ENCODE measurements around the gene LEFTY1.
A peak's percentile ranks its signal among the peaks of the same experiment; 100 is the strongest.
"Not testable (repeated sequence)": the region's sequence is repeated elsewhere in the genome, so short reads cannot be mapped to it uniquely, and the experiment has no call there.

Gene LEFTY1

DNA sequence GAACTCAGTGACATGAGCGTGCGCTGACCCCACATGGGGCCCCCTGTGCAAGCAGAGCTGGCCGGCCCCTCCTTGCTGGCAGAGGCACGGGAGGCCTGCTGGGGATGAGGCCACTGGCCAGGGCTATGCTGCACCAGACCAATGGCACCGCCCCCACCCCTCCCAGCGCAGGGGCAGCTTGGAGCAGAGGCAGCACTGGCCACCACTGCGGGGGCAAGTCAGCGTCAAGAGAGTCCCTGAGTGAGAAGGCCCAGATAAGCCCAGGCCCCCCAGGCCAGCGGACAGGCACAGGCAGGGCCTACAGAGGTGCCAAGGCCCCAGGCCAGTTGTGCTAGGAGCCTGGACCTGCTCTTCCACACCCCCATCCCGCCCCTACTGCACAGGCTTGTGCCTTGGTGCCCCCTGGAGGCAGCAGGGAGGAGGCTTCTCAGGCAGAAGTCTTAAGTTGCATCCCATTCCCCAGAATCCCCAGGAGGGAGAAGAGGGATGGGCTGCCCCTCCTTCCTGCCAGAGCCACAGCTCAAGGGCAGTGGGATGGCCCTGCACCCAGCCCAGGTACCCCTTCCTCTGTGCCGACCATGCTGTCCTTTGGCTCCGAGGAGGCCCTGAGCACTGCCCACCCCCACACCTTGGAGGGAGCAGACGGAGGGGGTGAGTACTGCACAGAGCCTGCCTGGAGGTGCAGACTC is 43.2 kb downstream of the LEFTY1 start:
- DNase-seq = peak; percentile 75

DNA sequence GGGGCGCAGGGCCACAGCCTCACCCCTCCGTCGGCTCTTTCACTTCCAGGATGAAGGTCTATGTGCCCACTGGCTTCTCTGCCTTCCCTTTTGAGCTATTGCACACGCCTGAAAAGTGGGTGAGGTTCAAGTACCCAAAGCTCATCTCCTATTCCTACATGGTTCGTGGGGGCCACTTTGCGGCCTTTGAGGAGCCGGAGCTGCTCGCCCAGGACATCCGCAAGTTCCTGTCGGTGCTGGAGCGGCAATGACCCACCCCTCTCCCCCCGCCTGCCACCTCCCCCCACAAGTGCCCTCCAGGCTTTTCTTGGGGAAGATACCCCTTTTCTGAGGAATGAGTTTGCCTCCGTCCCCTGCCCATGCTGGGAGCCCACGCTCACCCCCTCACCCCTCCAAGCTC is 43.8 kb downstream of the LEFTY1 start:
- DNase-seq = no peak

DNA sequence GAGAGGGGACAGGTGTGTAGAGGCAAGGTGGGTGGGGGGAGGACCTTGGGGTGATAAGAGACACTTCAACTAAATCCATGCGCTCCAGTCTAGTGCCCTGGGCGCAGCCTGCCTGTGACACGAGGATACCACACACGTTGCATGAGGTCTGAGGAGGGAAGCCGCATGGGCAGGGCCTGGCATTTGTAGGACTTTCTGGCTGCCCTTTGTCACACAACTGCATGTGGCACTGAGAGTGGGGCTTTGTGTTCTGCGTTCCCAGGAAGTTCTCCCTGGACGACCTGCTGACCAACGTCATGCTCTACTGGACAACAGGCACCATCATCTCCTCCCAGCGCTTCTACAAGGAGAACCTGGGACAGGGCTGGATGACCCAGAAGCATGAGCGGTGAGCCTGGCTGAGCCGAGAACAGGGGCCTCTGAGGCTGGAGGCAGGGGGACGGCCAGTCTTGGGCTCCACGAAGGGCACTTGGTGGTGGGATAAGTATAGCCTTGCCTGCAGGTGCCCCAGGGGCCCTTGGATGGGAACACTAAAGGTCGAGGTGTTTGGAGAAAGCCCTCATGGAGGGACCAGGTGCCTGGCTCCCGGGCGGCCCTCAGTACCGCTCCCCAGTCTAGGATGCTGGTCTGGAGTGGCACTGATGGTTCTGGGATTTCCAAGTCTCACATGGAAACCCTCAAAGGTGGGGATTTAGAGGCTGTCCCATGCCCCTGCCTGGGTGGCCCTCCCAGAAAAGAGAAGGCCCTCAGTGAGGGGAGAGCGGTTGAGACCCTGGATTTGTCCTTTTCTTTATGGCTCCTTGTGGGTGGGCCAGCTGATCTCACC is 44.5 kb downstream of the LEFTY1 start:
- no peak for DNase-seq

DNA sequence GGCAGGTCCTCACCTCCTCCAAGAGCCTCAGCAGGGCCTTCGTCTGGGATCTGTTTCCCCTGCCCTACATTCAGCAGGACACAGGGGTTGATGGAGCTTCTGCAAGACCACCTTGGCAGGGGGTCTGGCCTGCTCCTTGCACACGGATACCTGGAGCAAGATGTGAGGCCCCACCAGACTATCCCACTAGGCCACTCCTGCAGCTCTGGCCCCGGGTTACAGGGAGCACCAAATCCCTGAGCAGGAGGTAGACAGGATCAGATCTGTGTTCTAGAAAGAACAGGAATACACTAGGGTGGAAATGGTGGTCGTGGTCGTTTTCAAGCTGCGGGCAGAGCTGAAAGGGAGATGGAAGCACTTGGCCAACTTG is 45.5 kb downstream of the LEFTY1 start:
- no peak for DNase-seq

DNA sequence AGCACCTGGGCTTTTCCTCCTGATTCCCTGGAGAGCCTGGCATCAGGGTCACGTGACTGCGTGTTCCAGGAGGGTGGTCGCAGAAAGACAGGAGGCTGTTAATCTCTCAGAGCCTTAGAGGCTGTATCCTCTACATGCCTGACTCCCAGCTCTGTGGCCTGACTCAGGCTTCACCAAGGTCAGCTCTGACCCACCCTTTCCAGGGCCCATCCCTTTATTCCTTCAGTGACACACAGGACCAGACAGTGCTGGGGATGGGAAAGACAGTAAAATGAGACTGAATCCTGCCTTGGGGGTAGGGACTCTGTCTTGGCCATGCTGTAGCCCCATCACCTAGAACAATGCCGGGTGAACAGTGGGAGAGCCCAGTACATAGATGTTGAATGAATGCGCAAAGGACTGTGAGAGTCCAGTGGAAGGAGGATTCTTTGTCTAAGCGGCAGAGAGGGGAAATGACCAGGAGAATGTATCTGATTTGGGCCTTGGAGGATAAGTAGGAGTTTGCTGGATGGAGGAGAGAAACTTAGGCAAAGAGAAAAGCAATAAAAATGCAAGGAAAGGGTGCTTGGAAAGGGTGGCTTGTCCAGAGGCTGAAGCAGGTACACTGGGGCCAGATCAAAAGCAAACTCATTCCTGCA is 46.0 kb downstream of the LEFTY1 start:
- DNase-seq = no peak

DNA sequence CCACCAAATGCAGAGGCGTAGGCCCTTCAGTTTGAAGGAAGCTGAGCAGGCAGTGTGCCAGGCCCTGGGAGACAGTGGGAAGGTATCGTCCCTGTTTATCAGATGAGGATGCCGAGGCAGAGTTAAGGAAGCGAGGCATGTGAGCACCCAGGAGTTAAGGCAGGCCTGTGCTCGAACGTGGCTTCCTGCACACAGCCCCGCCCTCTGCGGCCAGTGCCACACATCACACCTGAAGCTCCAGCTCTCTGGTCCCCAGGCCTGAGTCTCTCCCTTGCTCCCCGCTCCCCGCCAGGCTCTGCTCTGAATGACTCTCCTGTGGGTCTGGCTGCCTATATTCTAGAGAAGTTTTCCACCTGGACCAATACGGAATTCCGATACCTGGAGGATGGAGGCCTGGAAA is 46.9 kb downstream of the LEFTY1 start:
- no peak for DNase-seq

DNA sequence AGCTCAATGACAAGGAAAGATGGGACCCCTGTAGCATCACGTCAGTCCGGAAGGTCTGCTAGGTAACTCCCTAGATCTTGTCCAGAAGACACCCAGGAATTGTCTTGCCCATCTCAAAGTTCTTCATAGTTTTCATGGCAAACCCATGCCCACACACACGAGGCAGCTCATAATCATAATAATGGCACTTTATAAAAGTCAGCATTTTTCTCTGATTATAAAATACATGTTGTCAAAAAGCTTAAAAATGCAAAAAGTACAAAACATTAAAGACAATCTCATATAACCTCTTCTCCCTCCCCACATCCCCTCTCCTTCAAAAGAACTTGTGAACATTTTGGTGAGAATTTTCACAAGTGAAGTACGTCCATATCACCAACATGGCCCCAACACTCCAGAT is 48.2 kb downstream of the LEFTY1 start:
- no peak for DNase-seq

DNA sequence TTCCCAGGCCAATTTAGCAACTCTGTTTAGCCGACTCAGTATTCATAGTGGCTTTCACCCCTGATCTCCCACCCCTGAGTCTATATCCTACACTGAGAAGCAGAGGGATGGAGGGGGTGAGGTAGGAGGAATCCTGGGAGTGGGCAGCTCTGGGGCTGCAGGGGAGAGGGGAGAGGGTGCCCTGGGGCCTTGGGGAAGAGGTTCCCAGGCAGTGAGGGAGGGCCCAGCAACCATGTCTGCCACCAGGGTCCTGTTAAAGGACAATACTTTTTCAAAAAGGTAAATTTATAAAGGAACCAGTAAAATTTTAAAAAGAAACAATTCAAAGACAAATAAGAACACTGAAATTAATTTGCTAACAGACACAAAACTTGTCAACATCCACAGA is 48.7 kb downstream of the LEFTY1 start:
- DNase-seq = no peak

DNA sequence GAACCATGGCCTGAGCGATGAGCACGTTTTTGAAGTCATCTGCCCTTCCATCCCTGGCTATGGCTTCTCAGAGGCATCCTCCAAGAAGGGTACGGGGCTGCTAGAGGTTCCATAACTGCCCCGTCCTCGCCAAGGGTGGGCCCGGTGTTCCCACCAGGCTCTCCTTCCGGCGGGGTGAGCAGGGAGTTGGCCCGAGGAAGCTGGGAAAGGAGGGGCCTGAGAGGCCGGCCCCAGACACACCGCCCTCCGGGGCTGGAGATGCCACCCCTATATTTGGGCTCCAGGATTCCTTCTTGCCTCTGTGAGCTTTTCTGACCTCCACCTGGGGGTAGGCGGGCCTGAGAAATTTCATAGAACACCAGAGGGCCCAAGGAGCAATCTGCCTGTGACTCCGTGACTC is 50.2 kb downstream of the LEFTY1 start:
- DNase-seq = no peak

DNA sequence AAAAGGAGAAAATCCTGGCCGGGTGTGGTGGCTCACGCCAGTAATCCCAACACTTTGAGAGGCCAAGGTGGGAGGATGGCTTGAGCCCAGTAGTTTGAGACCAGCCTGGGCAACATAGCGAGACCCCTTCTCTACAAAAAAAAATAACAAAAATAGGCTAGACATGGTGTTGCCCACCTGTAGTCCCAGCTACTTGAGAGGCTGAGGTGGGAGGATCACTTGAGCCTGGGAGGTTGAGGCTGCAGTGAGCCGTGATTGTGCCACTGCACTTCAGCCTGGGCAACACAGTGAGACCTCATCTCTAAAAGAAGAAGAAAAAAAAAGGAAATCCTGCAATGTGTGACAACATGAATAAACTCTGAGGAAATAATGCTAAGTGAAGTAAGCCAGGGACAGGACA is 52.6 kb downstream of the LEFTY1 start:
- DNase-seq = not testable (repeated sequence)

Data from hematopoietic multipotent progenitor cell treated with erythropoietin and hydrocortisone succinate and interleukin-3 and kit ligand, for 8 days (in vitro differentiated cells).